Omental fat pad (tissue), 4 donors: Measurements from ENCODE around the gene ITGA4. TPM values are rescaled to one million over a fixed set of nuclear protein-coding genes. Genes with fewer than 3 reads are reported as not detected.

Source experiments
- ATAC-seq: fragments of 150-250 bp; one replicate; pipeline ENCODE4 v1.9.1; 2016; ENCODE audit warnings: mild to moderate bottlenecking, moderate library complexity; ENCODE audit not compliant: low FRiP score
- DNase-seq: peaks from one replicate; pipeline ENCODE4 v3.0.0-alpha.2; 2019; ENCODE audit warnings: low spot score
- total RNA-seq, 4 donors: library from RNA; depleted of rRNA; stranded (reverse); fragments of >200 nt; gene quantifications; one replicate each; pipeline ENCODE4 v1.1.0, GENCODE V29; 2016
- TF ChIP-seq, protein P1 (sequence below), 3 donors: fragments of 450-650 bp; IDR thresholded peaks; one replicate each; pipeline ENCODE4 v1.5.1; 2016 to 2017; ENCODE audit warnings: antibody characterized with exemption in 3 of 3, mild to moderate bottlenecking in 3 of 3, moderate library complexity in 2 of 3

Gene ITGA4
- total RNA-seq, 4 donors from 2014 or later, result 5.6 to 25.6 (median 6.9) TPM

GRCh38 chr2:181578829-181579228, 121.6 kb downstream of the ITGA4 start:
- no peak for DNase-seq
- TF ChIP-seq, protein P1, sequence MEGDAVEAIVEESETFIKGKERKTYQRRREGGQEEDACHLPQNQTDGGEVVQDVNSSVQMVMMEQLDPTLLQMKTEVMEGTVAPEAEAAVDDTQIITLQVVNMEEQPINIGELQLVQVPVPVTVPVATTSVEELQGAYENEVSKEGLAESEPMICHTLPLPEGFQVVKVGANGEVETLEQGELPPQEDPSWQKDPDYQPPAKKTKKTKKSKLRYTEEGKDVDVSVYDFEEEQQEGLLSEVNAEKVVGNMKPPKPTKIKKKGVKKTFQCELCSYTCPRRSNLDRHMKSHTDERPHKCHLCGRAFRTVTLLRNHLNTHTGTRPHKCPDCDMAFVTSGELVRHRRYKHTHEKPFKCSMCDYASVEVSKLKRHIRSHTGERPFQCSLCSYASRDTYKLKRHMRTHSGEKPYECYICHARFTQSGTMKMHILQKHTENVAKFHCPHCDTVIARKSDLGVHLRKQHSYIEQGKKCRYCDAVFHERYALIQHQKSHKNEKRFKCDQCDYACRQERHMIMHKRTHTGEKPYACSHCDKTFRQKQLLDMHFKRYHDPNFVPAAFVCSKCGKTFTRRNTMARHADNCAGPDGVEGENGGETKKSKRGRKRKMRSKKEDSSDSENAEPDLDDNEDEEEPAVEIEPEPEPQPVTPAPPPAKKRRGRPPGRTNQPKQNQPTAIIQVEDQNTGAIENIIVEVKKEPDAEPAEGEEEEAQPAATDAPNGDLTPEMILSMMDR (IDR thresholded peaks at IDR 0.05), result no peak
- no peak for ATAC-seq

- DNase-seq (no peak), ATAC-seq (no peak)
- TF ChIP-seq, protein P1 (IDR thresholded peaks at IDR 0.05), result no peak
These were observed 124.3 kb downstream of the ITGA4 start for GRCh38 chr2:181581534-181581933.

- DNase-seq, result no peak
- no peak for ATAC-seq
- TF ChIP-seq, protein P1 (IDR thresholded peaks at IDR 0.05), result no peak
These were observed 128.5 kb downstream of the ITGA4 start for GRCh38 chr2:181585732-181586131.

Other genes starting within 250 kb of the ITGA4 start
- gene CERKL, start 199.7 kb downstream of the ITGA4 start, total RNA-seq, result not detected
- not detected for gene NEUROD1, start 223.1 kb downstream of the ITGA4 start, total RNA-seq